Right lobe of liver (tissue), 4 donors: ENCODE measurements around the gene CDH13.

Experiments used
- POLR2A ChIP-seq: fragments of 450-650 bp; IDR thresholded peaks from one replicate; pipeline ENCODE4 v1.6.1; 2017; ENCODE audit warnings: antibody characterized with exemption, mild to moderate bottlenecking
- TF ChIP-seq, protein P1 (sequence below), 4 donors: fragments of 200-600 bp in 3 of 4; fragments of 450-650 bp in 1 of 4; IDR thresholded peaks; one replicate each; pipeline versions ENCODE4 v1.5.1 to v1.8.0; 2016 to 2022; ENCODE audit warnings: antibody characterized with exemption in 4 of 4, mild to moderate bottlenecking in 2 of 4
- donor health status: DM: no; HTN: no; CAD: no.
- donor health status: DM: no; HTN: no; CAD: no.
- donor health status: DM: no; HTN: yes; CAD: no.

GRCh38 chr16:82971126-82971525 lies 344.4 kb downstream of the CDH13 start:
- TF ChIP-seq, protein P1, sequence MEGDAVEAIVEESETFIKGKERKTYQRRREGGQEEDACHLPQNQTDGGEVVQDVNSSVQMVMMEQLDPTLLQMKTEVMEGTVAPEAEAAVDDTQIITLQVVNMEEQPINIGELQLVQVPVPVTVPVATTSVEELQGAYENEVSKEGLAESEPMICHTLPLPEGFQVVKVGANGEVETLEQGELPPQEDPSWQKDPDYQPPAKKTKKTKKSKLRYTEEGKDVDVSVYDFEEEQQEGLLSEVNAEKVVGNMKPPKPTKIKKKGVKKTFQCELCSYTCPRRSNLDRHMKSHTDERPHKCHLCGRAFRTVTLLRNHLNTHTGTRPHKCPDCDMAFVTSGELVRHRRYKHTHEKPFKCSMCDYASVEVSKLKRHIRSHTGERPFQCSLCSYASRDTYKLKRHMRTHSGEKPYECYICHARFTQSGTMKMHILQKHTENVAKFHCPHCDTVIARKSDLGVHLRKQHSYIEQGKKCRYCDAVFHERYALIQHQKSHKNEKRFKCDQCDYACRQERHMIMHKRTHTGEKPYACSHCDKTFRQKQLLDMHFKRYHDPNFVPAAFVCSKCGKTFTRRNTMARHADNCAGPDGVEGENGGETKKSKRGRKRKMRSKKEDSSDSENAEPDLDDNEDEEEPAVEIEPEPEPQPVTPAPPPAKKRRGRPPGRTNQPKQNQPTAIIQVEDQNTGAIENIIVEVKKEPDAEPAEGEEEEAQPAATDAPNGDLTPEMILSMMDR (IDR thresholded peaks at IDR 0.05): no peak
- TF ChIP-seq POLR2A: no peak
